ENCODE results near the gene KCNH5.

KCNH5 gene

DNA sequence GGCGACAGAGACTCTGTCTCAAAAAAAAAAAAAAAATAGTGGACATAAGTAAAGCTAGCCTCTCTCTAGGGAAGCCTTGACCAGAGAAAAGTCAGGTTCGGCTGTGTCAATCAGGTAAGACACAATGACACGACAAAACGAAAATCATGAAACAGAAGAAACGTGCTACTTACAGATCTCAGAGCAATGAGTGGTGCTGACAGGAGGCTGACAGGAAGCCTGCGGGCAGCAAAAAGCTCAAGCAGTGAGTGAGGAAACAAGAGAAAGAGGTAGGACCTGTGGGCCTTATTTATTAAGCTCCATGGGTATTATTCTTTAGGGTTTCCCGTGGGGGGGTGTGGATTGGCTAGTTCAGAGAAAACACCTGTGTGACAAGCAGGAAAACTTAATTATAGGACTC lies 363.1 kb downstream of the KCNH5 start:
- Histone ChIP-seq H3K9me3 (no peaks in the 10 kb centered on the region), H3K27me3 (no peaks in the 10 kb centered on the region), H3K4me1 (no peaks in the 10 kb centered on the region), H3K36me3 (no peaks in the 10 kb centered on the region), H3K4me3 (ENCODE audit: low read depth, low read length) (no peak overlapping the region)
- TF ChIP-seq CTCF (IDR thresholded peaks at IDR 0.05; ENCODE audit: low read depth, low read length): no peak
- no peak for DNase-seq

DNA sequence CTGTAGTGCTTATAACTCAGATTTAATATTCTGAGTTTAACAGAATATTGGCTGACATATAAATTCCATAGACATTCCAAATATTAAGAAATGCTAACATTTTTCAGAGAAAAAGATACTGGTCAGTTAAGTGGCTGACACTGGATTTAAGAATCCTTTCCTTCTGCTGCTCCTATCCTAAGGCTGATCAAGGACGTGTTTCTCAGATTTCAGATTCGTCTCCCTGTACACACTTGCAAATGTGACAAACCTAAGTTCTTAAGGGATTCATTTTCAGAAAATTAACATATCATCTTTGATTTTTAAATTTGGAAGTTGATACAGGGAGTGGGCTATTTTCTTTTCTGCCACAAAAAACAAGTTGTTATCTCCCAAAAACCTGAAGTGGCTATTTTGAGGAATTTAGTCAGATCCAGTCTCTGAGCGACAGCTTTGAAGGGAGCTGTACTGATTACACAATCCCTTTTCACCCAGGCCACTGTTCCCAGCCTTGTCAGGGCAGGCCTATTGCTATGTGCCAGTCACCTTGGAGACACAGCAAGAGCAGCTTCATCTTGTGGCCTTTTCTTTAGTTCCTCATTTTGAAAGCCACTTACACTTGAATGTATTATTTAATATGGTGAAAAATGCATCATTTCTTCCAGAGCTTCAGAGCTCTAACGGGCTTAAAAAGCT lies 370.6 kb downstream of the KCNH5 start:
- no peak overlapping the region for H3K4me3 ChIP-seq (ENCODE audit: low read depth, low read length)
- no peaks in the 10 kb centered on the region for H3K36me3 ChIP-seq
- TF ChIP-seq CTCF (IDR thresholded peaks at IDR 0.05; ENCODE audit: low read depth, low read length): no peak
- DNase-seq: no peak
- no peaks in the 10 kb centered on the region for H3K27me3 ChIP-seq
- H3K4me1 ChIP-seq: no peaks in the 10 kb centered on the region
- no peaks in the 10 kb centered on the region; the same call in 1 of the 2 replicates for H3K9me3 ChIP-seq

GRCh38 chr14:62673014-62673755 lies 372.1 kb downstream of the KCNH5 start:
- Histone ChIP-seq H3K36me3 (no peaks in the 10 kb centered on the region), H3K4me1 (no peaks in the 10 kb centered on the region), H3K4me3 (ENCODE audit: low read depth, low read length) (no peak overlapping the region), H3K9me3 (no peaks in the 10 kb centered on the region; the same call in 1 of the 2 replicates), H3K27me3 (no peaks in the 10 kb centered on the region)
- no peak for TF ChIP-seq CTCF (IDR thresholded peaks at IDR 0.05; ENCODE audit: low read depth, low read length)
- no peak for DNase-seq

GRCh38 chr14:62670526-62670925 lies 374.7 kb downstream of the KCNH5 start:
- Histone ChIP-seq H3K4me1 (no peaks in the 10 kb centered on the region), H3K27me3 (no peaks in the 10 kb centered on the region), H3K4me3 (ENCODE audit: low read depth, low read length) (no peak overlapping the region), H3K36me3 (no peaks in the 10 kb centered on the region), H3K9me3 (no peaks in the 10 kb centered on the region; the same call in 1 of the 2 replicates)
- no peak for TF ChIP-seq CTCF (IDR thresholded peaks at IDR 0.05; ENCODE audit: low read depth, low read length)
- no peak for DNase-seq

DNA sequence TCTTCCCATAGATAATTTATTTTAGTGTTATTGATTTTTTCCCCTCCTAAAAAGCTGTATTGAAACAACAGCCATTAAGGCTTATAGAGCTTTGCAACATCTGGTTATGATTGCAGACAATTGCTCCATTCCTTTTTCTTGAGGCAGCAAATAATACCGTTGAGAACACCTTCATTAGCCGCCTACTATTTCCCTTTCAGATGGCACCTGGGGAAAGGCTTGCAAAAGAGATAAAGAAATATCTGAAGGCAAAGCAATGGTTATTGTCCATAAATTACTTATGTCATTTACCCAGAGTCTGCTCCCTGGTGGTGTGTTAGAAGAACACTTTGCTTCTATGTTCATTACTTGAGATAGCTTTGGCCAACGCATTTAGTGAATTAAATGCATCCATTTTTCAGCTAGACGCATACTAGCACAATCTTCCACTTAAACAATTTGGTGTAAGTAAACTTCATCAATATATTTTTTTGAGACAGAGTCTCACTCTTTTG lies 377.8 kb downstream of the KCNH5 start:
- no peaks in the 10 kb centered on the region for H3K9me3 ChIP-seq
- H3K4me1 ChIP-seq: no peaks in the 10 kb centered on the region
- no peaks in the 10 kb centered on the region for H3K27me3 ChIP-seq
- no peak overlapping the region for H3K4me3 ChIP-seq (ENCODE audit: low read depth, low read length)
- H3K36me3 ChIP-seq: no peaks in the 10 kb centered on the region
- peak; percentile 10; the same call in 1 of the 2 replicates for TF ChIP-seq CTCF (IDR thresholded peaks at IDR 0.05; ENCODE audit: low read depth, low read length)
- DNase-seq: no peak

DNA sequence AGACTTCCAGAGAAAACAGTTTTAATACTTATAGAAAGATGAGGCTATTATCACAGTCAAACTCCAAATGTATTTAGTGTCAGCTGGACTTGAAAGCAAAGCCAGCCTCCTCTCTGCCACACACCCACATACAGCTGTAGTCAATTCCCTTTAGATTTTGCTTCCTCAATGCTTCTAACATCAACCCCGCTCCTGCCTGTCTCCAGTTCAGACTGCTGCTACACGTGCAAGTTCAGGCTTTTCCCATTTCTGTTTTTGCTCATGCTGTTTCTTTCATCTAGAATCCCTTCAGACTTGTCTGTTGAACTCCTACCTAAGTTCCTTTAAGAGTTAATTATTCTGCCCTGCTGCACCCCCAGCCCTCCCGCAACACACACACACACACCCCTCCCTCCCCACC lies 380.0 kb downstream of the KCNH5 start:
- no peak overlapping the region for H3K4me3 ChIP-seq (ENCODE audit: low read depth, low read length)
- no peaks in the 10 kb centered on the region for H3K36me3 ChIP-seq
- no peak for TF ChIP-seq CTCF (IDR thresholded peaks at IDR 0.05; ENCODE audit: low read depth, low read length)
- no peak for DNase-seq
- no peaks in the 10 kb centered on the region for H3K9me3 ChIP-seq
- no peaks in the 10 kb centered on the region for H3K4me1 ChIP-seq
- no peaks in the 10 kb centered on the region for H3K27me3 ChIP-seq

All from BE2C (cell line).